ENCODE data around the gene TSPOAP1. TPM values are rescaled to one million over a fixed set of nuclear protein-coding genes. Genes with fewer than 3 reads are reported as not detected.

The TSPOAP1 gene
- total RNA-seq, 1 experiment from 2014 or later, result 10.9 TPM

DNA sequence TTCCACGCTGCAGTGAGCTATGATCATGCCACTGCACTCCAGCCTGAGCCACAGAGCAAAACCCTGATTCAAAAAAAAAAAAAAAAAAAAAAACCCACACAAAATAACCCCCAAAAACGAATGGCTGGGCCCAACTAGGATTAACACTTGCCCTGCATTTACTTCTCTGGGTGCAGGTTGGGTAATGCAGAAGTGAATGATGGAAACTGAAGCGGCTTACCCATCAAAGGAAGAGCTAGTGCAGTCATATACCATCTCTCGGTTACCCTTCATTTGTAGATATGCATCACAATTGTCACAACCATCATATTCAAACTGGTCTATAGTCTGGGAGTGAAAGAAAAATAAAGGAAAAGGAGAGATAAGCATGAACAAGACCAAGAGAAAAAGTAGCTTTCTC lies 22.6 kb upstream of the TSPOAP1 start:
- ChIA-PET CTCF (interaction anchor here (1.2 to 4.0 kb wide), 7 partner anchors 13 to 151 kb away, joined by 4 to 54 read pairs (median 11); partner anchors contain the start of gene RNF43), POLR2A (interaction anchor here (0.6 to 4.4 kb wide), 7 partner anchors 13 to 351 kb away, joined by 3 to 61 read pairs (median 8); partner anchors contain the start of gene RNF43)
- no peak for DNase-seq (ENCODE audit: low spot score)
- Mint-ChIP-seq H3K27me3 (ENCODE audit: low read depth) (no peaks in the 10 kb centered on the region; the same call in 1 of the 2 replicates), H3K4me1 (peaks cover 19% of the 10 kb centered on the region), H3K4me3 (peak overlapping the region; percentile 100), H3K36me3 (peaks cover 45% of the 10 kb centered on the region), H3K27ac (no peak overlapping the region), H3K9me3 (no peaks in the 10 kb centered on the region)
- no peak for ATAC-seq
- TF ChIP-seq GTF2I (CRISPR knock-in tag; conservative IDR thresholded peaks at IDR 0.05) (no peak), ZNF263 (CRISPR knock-in tag; IDR thresholded peaks at IDR 0.05; ENCODE audit: low read depth) (no peak)
- TF ChIP-seq, protein P1, sequence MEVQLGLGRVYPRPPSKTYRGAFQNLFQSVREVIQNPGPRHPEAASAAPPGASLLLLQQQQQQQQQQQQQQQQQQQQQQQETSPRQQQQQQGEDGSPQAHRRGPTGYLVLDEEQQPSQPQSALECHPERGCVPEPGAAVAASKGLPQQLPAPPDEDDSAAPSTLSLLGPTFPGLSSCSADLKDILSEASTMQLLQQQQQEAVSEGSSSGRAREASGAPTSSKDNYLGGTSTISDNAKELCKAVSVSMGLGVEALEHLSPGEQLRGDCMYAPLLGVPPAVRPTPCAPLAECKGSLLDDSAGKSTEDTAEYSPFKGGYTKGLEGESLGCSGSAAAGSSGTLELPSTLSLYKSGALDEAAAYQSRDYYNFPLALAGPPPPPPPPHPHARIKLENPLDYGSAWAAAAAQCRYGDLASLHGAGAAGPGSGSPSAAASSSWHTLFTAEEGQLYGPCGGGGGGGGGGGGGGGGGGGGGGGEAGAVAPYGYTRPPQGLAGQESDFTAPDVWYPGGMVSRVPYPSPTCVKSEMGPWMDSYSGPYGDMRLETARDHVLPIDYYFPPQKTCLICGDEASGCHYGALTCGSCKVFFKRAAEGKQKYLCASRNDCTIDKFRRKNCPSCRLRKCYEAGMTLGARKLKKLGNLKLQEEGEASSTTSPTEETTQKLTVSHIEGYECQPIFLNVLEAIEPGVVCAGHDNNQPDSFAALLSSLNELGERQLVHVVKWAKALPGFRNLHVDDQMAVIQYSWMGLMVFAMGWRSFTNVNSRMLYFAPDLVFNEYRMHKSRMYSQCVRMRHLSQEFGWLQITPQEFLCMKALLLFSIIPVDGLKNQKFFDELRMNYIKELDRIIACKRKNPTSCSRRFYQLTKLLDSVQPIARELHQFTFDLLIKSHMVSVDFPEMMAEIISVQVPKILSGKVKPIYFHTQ (CRISPR knock-in tag; IDR thresholded peaks at IDR 0.05), result no peak
- TF ChIP-seq, protein P2, sequence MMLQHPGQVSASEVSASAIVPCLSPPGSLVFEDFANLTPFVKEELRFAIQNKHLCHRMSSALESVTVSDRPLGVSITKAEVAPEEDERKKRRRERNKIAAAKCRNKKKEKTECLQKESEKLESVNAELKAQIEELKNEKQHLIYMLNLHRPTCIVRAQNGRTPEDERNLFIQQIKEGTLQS (CRISPR knock-in tag; conservative IDR thresholded peaks at IDR 0.05), result no peak

DNA sequence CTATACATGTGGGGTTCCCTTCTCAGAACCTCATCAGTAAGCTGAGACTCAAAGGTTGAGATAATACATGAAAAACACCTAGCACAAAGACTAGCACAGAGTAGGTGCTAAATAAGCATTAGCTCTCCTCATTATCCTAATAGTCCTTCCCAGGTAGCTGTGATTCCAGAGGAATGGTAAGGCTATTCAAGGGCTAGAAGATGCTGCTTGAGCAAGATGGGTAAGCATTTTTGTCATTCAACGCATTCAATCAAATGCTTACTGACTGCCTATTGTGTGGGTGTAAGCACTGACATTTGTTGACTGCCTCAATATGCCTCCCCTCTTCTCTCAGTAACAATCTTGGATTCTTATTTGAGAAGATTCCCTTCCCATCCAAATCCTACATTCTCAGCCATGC lies 19.4 kb upstream of the TSPOAP1 start:
- Mint-ChIP-seq H3K36me3 (peaks cover 65% of the 10 kb centered on the region), H3K27ac (no peak overlapping the region), H3K4me1 (peaks cover 8% of the 10 kb centered on the region), H3K27me3 (ENCODE audit: low read depth) (no peaks in the 10 kb centered on the region; the same call in 1 of the 2 replicates), H3K9me3 (no peaks in the 10 kb centered on the region), H3K4me3 (no peak overlapping the region)
- ATAC-seq, result no peak
- POLR2A ChIA-PET, result no interaction called here
- CTCF ChIA-PET, result no interaction called here
- TF ChIP-seq, protein P3, sequence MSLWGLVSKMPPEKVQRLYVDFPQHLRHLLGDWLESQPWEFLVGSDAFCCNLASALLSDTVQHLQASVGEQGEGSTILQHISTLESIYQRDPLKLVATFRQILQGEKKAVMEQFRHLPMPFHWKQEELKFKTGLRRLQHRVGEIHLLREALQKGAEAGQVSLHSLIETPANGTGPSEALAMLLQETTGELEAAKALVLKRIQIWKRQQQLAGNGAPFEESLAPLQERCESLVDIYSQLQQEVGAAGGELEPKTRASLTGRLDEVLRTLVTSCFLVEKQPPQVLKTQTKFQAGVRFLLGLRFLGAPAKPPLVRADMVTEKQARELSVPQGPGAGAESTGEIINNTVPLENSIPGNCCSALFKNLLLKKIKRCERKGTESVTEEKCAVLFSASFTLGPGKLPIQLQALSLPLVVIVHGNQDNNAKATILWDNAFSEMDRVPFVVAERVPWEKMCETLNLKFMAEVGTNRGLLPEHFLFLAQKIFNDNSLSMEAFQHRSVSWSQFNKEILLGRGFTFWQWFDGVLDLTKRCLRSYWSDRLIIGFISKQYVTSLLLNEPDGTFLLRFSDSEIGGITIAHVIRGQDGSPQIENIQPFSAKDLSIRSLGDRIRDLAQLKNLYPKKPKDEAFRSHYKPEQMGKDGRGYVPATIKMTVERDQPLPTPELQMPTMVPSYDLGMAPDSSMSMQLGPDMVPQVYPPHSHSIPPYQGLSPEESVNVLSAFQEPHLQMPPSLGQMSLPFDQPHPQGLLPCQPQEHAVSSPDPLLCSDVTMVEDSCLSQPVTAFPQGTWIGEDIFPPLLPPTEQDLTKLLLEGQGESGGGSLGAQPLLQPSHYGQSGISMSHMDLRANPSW (CRISPR knock-in tag; conservative IDR thresholded peaks at IDR 0.05; ENCODE audit: low read depth), result no peak
- TF ChIP-seq, protein P4, sequence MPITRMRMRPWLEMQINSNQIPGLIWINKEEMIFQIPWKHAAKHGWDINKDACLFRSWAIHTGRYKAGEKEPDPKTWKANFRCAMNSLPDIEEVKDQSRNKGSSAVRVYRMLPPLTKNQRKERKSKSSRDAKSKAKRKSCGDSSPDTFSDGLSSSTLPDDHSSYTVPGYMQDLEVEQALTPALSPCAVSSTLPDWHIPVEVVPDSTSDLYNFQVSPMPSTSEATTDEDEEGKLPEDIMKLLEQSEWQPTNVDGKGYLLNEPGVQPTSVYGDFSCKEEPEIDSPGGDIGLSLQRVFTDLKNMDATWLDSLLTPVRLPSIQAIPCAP (CRISPR knock-in tag; IDR thresholded peaks at IDR 0.05), result no peak
- TF ChIP-seq, protein P5, sequence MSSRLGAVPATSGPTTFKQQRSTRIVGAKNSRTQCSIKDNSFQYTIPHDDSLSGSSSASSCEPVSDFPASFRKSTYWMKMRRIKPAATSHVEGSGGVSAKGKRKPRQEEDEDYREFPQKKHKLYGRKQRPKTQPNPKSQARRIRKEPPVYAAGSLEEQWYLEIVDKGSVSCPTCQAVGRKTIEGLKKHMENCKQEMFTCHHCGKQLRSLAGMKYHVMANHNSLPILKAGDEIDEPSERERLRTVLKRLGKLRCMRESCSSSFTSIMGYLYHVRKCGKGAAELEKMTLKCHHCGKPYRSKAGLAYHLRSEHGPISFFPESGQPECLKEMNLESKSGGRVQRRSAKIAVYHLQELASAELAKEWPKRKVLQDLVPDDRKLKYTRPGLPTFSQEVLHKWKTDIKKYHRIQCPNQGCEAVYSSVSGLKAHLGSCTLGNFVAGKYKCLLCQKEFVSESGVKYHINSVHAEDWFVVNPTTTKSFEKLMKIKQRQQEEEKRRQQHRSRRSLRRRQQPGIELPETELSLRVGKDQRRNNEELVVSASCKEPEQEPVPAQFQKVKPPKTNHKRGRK (CRISPR knock-in tag; IDR thresholded peaks at IDR 0.05; ENCODE audit: borderline replicate concordance), result no peak
- TF ChIP-seq NFE2L1 (CRISPR knock-in tag; IDR thresholded peaks at IDR 0.05) (no peak), EMX1 (CRISPR knock-in tag; IDR thresholded peaks at IDR 0.05) (no peak), RORB (CRISPR knock-in tag; IDR thresholded peaks at IDR 0.05) (no peak), NFATC4 (CRISPR knock-in tag; IDR thresholded peaks at IDR 0.05) (no peak), NR3C1 (CRISPR knock-in tag; conservative IDR thresholded peaks at IDR 0.05; ENCODE audit: low read depth) (no peak), ZNF416 (CRISPR knock-in tag; IDR thresholded peaks at IDR 0.05) (no peak)
- TF ChIP-seq, protein P6, sequence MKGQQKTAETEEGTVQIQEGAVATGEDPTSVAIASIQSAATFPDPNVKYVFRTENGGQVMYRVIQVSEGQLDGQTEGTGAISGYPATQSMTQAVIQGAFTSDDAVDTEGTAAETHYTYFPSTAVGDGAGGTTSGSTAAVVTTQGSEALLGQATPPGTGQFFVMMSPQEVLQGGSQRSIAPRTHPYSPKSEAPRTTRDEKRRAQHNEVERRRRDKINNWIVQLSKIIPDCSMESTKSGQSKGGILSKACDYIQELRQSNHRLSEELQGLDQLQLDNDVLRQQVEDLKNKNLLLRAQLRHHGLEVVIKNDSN (CRISPR knock-in tag; IDR thresholded peaks at IDR 0.05), result no peak
- DNase-seq (ENCODE audit: low spot score), result no peak

Data from WTC11 (cell line).